GM23338 (cell line): ENCODE results near the gene SLC2A4RG.

Source experiments
- CTCF ChIP-seq, 2 experiments: fragments of 200-600 bp in 1 of 2; sonication (generic) in 1 of 2; conservative IDR thresholded peaks; 2 replicates each; pipeline versions ENCODE4 v1.5.1 to v1.6.1; 2016 to 2017; ENCODE audit warnings: antibody characterized with exemption in 2 of 2, low read depth in 2 of 2, mild to moderate bottlenecking in 2 of 2, moderate library complexity in 1 of 2
- EZH2 ChIP-seq: fragments of 200-600 bp; sonication (generic); IDR thresholded peaks from one replicate; pipeline ENCODE4 v1.8.0; 2017; ENCODE audit warnings: antibody characterized with exemption, mild to moderate bottlenecking, low read depth; ENCODE audit not compliant: unreplicated experiment
- REST ChIP-seq: IDR thresholded peaks from one replicate; pipeline ENCODE4 v1.6.1; 2018; ENCODE audit warnings: antibody characterized with exemption; ENCODE audit not compliant: unreplicated experiment

GRCh38 chr20:63783970-63784369, 44.4 kb downstream of the SLC2A4RG start:
- TF ChIP-seq CTCF (conservative IDR thresholded peaks at IDR 0.05; ENCODE audit: low read depth in 2 of 2) (no peak), REST (no peak), EZH2 (no peak)
